ENCODE results near the gene ANGEL2. TPM values are rescaled to one million over a fixed set of nuclear protein-coding genes. Genes with fewer than 3 reads are reported as not detected.

Gene ANGEL2
- total and polyA plus RNA-seq, 11 donors = 9.2 to 26.6 (median 14.5) TPM

- no peaks in the 10 kb centered on the region for H3K36me3 ChIP-seq
- no peaks in the 10 kb centered on the region for H3K9me3 ChIP-seq
- ATAC-seq (peak in 1 of 4 donors; percentile 5), DNase-seq (no peak)
- 35 to 60% (median 44%) methylated on average over 2 of the region's 2 CpGs for WGBS, 4 donors
- H3K27me3 ChIP-seq = peaks cover 0 to 25% (median 7%) of the 10 kb centered on the region in 9 donors
- H3K27ac ChIP-seq = no peak overlapping the region
- H3K4me1 ChIP-seq = peaks cover 0 to 22% (median 5%) of the 10 kb centered on the region in 12 donors
- TF ChIP-seq POLR2A (IDR thresholded peaks at IDR 0.05) (no peak), CTCF (IDR thresholded peaks at IDR 0.05) (no peak)
- intact Hi-C loops (cut with DNase I) = no loop called here
- H3K4me3 ChIP-seq = peak overlapping the region; percentile 33 to 65 (median 54)
Measured at GRCh38 chr1:212949771-212950170, 65.9 kb downstream of the ANGEL2 start.

- Histone ChIP-seq H3K27ac (no peak overlapping the region), H3K9me3 (peaks cover 0 to 3% (median 0%) of the 10 kb centered on the region in 12 donors), H3K4me3 (no peak overlapping the region), H3K4me1 (peaks cover 0 to 22% (median 5%) of the 10 kb centered on the region in 12 donors), H3K27me3 (peaks cover 0 to 23% (median 7%) of the 10 kb centered on the region in 9 donors), H3K36me3 (no peaks in the 10 kb centered on the region)
- DNase-seq (no peak), ATAC-seq (no peak)
- intact Hi-C loops (cut with DNase I) = no loop called here
- TF ChIP-seq CTCF (IDR thresholded peaks at IDR 0.05) = no peak
- no peak for TF ChIP-seq POLR2A (IDR thresholded peaks at IDR 0.05)
Measured at GRCh38 chr1:212946872-212947271, 68.8 kb downstream of the ANGEL2 start.

- TF ChIP-seq CTCF (IDR thresholded peaks at IDR 0.05) = no peak
- Histone ChIP-seq H3K36me3 (no peaks in the 10 kb centered on the region), H3K4me3 (no peak overlapping the region), H3K27me3 (peaks cover 0 to 17% (median 7%) of the 10 kb centered on the region in 9 donors), H3K9me3 (peaks cover 0 to 8% (median under 1%) of the 10 kb centered on the region in 12 donors), H3K4me1 (peaks cover 0 to 10% (median 2%) of the 10 kb centered on the region in 12 donors), H3K27ac (no peak overlapping the region)
- ATAC-seq (no peak), DNase-seq (no peak)
- WGBS, 4 donors = 88 to 91% (median 89%) methylated on average over 4 of the region's 4 CpGs
- intact Hi-C loops (cut with DNase I) = no loop called here
Measured at GRCh38 chr1:212945463-212946160, 70.1 kb downstream of the ANGEL2 start.

- intact Hi-C loops (cut with DNase I) = no loop called here
- peaks cover 0 to 14% (median 6%) of the 10 kb centered on the region in 9 donors for H3K27me3 ChIP-seq
- peaks cover 0 to 14% (median 6%) of the 10 kb centered on the region in 12 donors for H3K9me3 ChIP-seq
- ATAC-seq (no peak), DNase-seq (no peak)
- H3K27ac ChIP-seq = no peak overlapping the region
- WGBS, 4 donors = 79 to 84% (median 82%) methylated on average over 2 of the region's 2 CpGs
- no peaks in the 10 kb centered on the region for H3K36me3 ChIP-seq
- H3K4me1 ChIP-seq = peaks cover 0 to 4% (median under 1%) of the 10 kb centered on the region in 12 donors
- no peak overlapping the region for H3K4me3 ChIP-seq
- TF ChIP-seq POLR2A (IDR thresholded peaks at IDR 0.05) = no peak
- TF ChIP-seq CTCF (IDR thresholded peaks at IDR 0.05) = no peak
Measured at GRCh38 chr1:212945056-212945455, 70.6 kb downstream of the ANGEL2 start.

Measured in heart left ventricle (tissue), 16 donors.